Spleen (tissue), 11 donors: Measurements from ENCODE around the gene SPNS2. TPM values are rescaled to one million over a fixed set of nuclear protein-coding genes. Genes with fewer than 3 reads are reported as not detected.
A peak's percentile ranks its signal among the peaks of the same experiment; 100 is the strongest.

Experiments used
- DNase-seq: peaks from one replicate; pipeline ENCODE4 v3.0.0-alpha.2; 2020
- H3K27ac ChIP-seq, 8 donors: fragments of 200-600 bp; sonication (generic) in 7 of 8; 1 replicate in 4 of 8; 2 replicates in 4 of 8; pipeline versions ENCODE4 v1.5.0 to v1.8.0; 2016 to 2021; ENCODE audit warnings: inconsistent platforms in 4 of 8, mild to moderate bottlenecking in 4 of 8, moderate library complexity in 1 of 8
- H3K27me3 ChIP-seq, 7 donors: fragments of 200-600 bp; sonication (generic) in 6 of 7; replicated peaks in 1 of 7; 1 replicate in 4 of 7; 2 replicates in 3 of 7; pipeline versions ENCODE4 v1.5.0 to v1.8.0; 2016 to 2021; ENCODE audit warnings: inconsistent platforms in 3 of 7, mild to moderate bottlenecking in 1 of 7
- H3K36me3 ChIP-seq, 6 donors: fragments of 200-600 bp; sonication (generic) in 5 of 6; 1 replicate in 4 of 6; 2 replicates in 2 of 6; pipeline versions ENCODE4 v1.5.0 to v1.8.0; 2016 to 2021; ENCODE audit warnings: inconsistent platforms in 2 of 6
- H3K4me1 ChIP-seq, 6 donors: fragments of 200-600 bp; sonication (generic) in 5 of 6; 1 replicate in 3 of 6; 2 replicates in 3 of 6; pipeline versions ENCODE4 v1.5.0 to v1.8.0; 2016 to 2021; ENCODE audit warnings: inconsistent platforms in 3 of 6
- H3K4me3 ChIP-seq, 8 donors: fragments of 200-600 bp; sonication (generic) in 7 of 8; 1 replicate in 4 of 8; 2 replicates in 4 of 8; pipeline versions ENCODE4 v1.5.0 to v1.8.0; 2016 to 2021; ENCODE audit warnings: inconsistent platforms in 4 of 8, mild to moderate bottlenecking in 4 of 8, moderate library complexity in 2 of 8
- H3K9me3 ChIP-seq, 8 donors: fragments of 200-600 bp; sonication (generic) in 7 of 8; 1 replicate in 4 of 8; 2 replicates in 4 of 8; pipeline versions ENCODE4 v1.5.0 to v1.8.0; 2016 to 2021; ENCODE audit warnings: inconsistent platforms in 4 of 8
- CTCF ChIP-seq, 11 experiments: fragments of 200-600 bp in 7 of 11; fragments of 450-650 bp in 4 of 11; sonication (generic) in 4 of 11; IDR thresholded peaks in 8 of 11; conservative IDR thresholded peaks in 3 of 11; 1 replicate in 7 of 11; 2 replicates in 4 of 11; pipeline versions ENCODE4 v1.4.0 to v1.8.0; 2016 to 2021; ENCODE audit warnings: antibody characterized with exemption in 11 of 11, inconsistent platforms in 4 of 11, mild to moderate bottlenecking in 1 of 11
- POLR2A ChIP-seq, 3 donors: fragments of 450-650 bp; IDR thresholded peaks; one replicate each; pipeline ENCODE4 v1.5.1; 2017; ENCODE audit warnings: antibody characterized with exemption in 3 of 3, mild to moderate bottlenecking in 1 of 3
- POLR2AphosphoS5 ChIP-seq, 3 donors: sonication (generic); formaldehyde crosslinking; IDR thresholded peaks; one replicate each; pipeline ENCODE4 v1.5.1; 2017; ENCODE audit warnings: antibody characterized with exemption in 3 of 3
- WGBS, 5 donors: extraction: QIAGEN DNeasy Blood & Tissue Kit in 3 of 5; methylation state at CpG; one replicate each; pipeline versions ENCODE4 v1.1.5 to v1.1.7; 2013 to 2018; 5-methylcytosine and 5-hydroxymethylcytosine counted together
- intact Hi-C: fragments of 100-400 bp; cut with DNase I; formaldehyde crosslinking; loops from one replicate; pipeline ENCODE4 v1.15.0; 2023; ENCODE audit warnings: low total_unique reads
- polyA plus RNA-seq, 3 donors: library from polyadenylated mRNA; stranded (reverse); fragments of 200-250 nt; gene quantifications; one replicate each; pipeline ENCODE4 v1.2.1, GENCODE V29; 2013
- total RNA-seq, 7 donors: library from RNA; depleted of rRNA in 3 of 7; stranded (reverse); fragments of >200 nt in 3 of 7; fragmentation: NEBNext Ultra II Directional in 4 of 7; extraction: Animal tissue kit (Norgen Biotek cat#: 25700) in 4 of 7; gene quantifications; one replicate each; pipeline versions ENCODE4 v1.1.0 to v1.2.1, GENCODE V29; 2016 to 2021
- donor health status: healthy with polysubstance abuse.
- donor health status: DM: no; HTN: no; CAD: no; lungs with moderate emphysema.
- donor health status: DM: no; HTN: no; CAD: no.
- donor health status: Bipolar disorder and iron deficiency.
- donor health status: healthy.
- donor health status: DM: no; HTN: no; CAD: no.
- donor health status: DM: yes; HTN: yes; CAD: no.

SPNS2 gene
- total and polyA plus RNA-seq, 10 donors, result 8.1 to 53.5 (median 22.9) TPM

GRCh38 chr17:4541328-4542002 is 42.8 kb downstream of the SPNS2 start:
- H3K4me3 ChIP-seq, result no peak overlapping the region
- intact Hi-C loops, result no loop called here

GRCh38 chr17:4542003-4542725 is 43.5 kb downstream of the SPNS2 start:
- H3K36me3 ChIP-seq, result peaks cover 0 to 100% (median 88%) of the 10 kb centered on the region in 6 donors
- H3K27ac ChIP-seq, result peak overlapping the region in 7 of 8 donors; percentile 36 to 74 (median 58)
- H3K27me3 ChIP-seq, result no peaks in the 10 kb centered on the region
- no peak for DNase-seq
- peaks cover 8 to 85% (median 53%) of the 10 kb centered on the region in 6 donors for H3K4me1 ChIP-seq
- WGBS, 5 donors, result 83 to 90% (median 88%) methylated on average over 11 to 14 of the region's 14 CpGs
- no peak overlapping the region for H3K4me3 ChIP-seq
- TF ChIP-seq POLR2AphosphoS5 (IDR thresholded peaks at IDR 0.05), result peak in 2 of 3 donors; percentile 23 to 61
- TF ChIP-seq CTCF (IDR thresholded peaks at IDR 0.05 in 8 of 11, conservative IDR thresholded peaks at IDR 0.05 in 3 of 11), result no peak
- intact Hi-C loops, result no loop called here
- no peaks in the 10 kb centered on the region for H3K9me3 ChIP-seq

More at GRCh38 chr17:4541328-4542002, 42.8 kb downstream of the SPNS2 start:
- TF ChIP-seq CTCF (IDR thresholded peaks at IDR 0.05 in 8 of 11, conservative IDR thresholded peaks at IDR 0.05 in 3 of 11), result no peak
- peak in 1 of 3 donors; percentile 40 for TF ChIP-seq POLR2AphosphoS5 (IDR thresholded peaks at IDR 0.05)
- no peak for TF ChIP-seq POLR2A (IDR thresholded peaks at IDR 0.05)
- no peak for DNase-seq
- WGBS, 5 donors, result 68 to 88% (median 77%) methylated on average over 18 to 29 of the region's 29 CpGs
- Histone ChIP-seq H3K27me3 (no peaks in the 10 kb centered on the region), H3K9me3 (no peaks in the 10 kb centered on the region), H3K4me1 (peaks cover 15 to 92% (median 60%) of the 10 kb centered on the region in 6 donors), H3K36me3 (peaks cover 0 to 94% (median 82%) of the 10 kb centered on the region in 6 donors), H3K27ac (peak overlapping the region in 6 of 8 donors; percentile 42 to 74 (median 61))

- intact Hi-C loops, result no loop called here
- H3K27me3 ChIP-seq, result no peaks in the 10 kb centered on the region
- H3K4me1 ChIP-seq, result peaks cover 4 to 79% (median 49%) of the 10 kb centered on the region in 6 donors
- no peaks in the 10 kb centered on the region for H3K9me3 ChIP-seq
- peaks cover 0 to 100% (median 91%) of the 10 kb centered on the region in 6 donors for H3K36me3 ChIP-seq
- TF ChIP-seq POLR2AphosphoS5 (IDR thresholded peaks at IDR 0.05), result peak in 1 of 3 donors; percentile 35
- TF ChIP-seq POLR2A (IDR thresholded peaks at IDR 0.05), result no peak
- no peak for DNase-seq
- H3K27ac ChIP-seq, result peak overlapping the region in 7 of 8 donors; percentile 2 to 74 (median 58)
- H3K4me3 ChIP-seq, result no peak overlapping the region
- 91 to 96% (median 95%) methylated on average over 13 to 19 of the region's 19 CpGs for WGBS, 5 donors
Observed at GRCh38 chr17:4542726-4543191, 44.1 kb downstream of the SPNS2 start.

- intact Hi-C loops, result no loop called here
- Histone ChIP-seq H3K4me1 (peaks cover 4 to 70% (median 44%) of the 10 kb centered on the region in 6 donors), H3K4me3 (peak overlapping the region in 1 of 8 donors; percentile 45), H3K27me3 (no peaks in the 10 kb centered on the region), H3K27ac (peak overlapping the region in 5 of 8 donors; percentile 56 to 74 (median 64)), H3K36me3 (peaks cover 0 to 100% (median 93%) of the 10 kb centered on the region in 6 donors), H3K9me3 (no peaks in the 10 kb centered on the region)
- WGBS, 5 donors, result 63 to 89% (median 75%) methylated on average over 18 to 19 of the region's 19 CpGs
- TF ChIP-seq CTCF (IDR thresholded peaks at IDR 0.05 in 8 of 11, conservative IDR thresholded peaks at IDR 0.05 in 3 of 11), result no peak
- peak in 2 of 3 donors; percentile 68 to 74 for TF ChIP-seq POLR2AphosphoS5 (IDR thresholded peaks at IDR 0.05)
- peak; percentile 76 for DNase-seq
Observed at GRCh38 chr17:4543557-4544026, 44.9 kb downstream of the SPNS2 start.
